NCI-H187 treated with DMSO at 0.1 percent for 48 hours (cell line): Measurements from ENCODE around the gene OSBPL10.

Source experiments
- DNase-seq: peaks from one replicate; lab custom pipeline; 2025; lab: John Stamatoyannopoulos, UW

OSBPL10 gene

GRCh38 chr3:31615071-31615875 lies 365.8 kb downstream of the OSBPL10 start:
- DNase-seq: no peak

GRCh38 chr3:31614162-31614921 lies 366.7 kb downstream of the OSBPL10 start:
- no peak for DNase-seq

DNA sequence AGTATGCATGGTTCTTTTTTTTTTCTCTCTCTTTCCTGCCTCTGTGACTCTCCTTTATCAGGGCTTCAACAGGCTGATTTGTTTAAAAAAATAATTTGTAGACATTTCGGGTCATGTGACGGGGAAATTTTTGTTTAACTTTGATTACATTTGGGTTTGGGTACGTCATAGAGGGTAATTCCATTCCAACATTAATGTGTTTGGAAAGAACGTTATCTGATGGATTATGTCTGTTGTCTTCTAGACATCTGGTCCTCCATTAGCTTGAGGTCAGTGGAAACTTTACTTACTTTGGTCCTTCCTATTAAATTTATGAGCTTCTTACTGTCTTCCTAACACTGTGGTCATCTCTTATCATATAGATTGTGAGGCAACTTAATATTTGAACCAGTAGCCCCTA lies 367.4 kb downstream of the OSBPL10 start:
- no peak for DNase-seq

DNA sequence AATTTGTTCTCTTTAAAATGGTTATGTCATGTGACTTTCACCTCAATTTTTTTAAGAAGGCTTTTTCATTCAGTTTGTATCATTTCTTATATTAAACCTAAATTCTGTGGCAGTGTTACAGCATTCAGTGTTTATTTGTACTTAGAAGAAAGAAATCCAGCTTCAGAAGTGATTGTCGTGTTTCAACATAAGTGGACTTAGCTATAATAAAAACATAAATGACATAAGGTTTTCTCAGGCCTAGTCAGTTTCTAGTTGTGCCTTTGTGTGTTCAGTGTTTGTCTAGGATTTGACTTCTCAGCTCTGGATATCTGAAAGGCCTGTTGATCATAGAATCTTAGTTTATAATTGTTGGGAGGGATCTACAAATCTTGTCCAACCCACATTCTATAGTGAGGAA lies 367.9 kb downstream of the OSBPL10 start:
- DNase-seq: no peak
